SK-N-SH (cell line): ENCODE data around the gene ZCCHC3. TPM values are rescaled to one million over a fixed set of nuclear protein-coding genes. Genes with fewer than 3 reads are reported as not detected.

Experiments used
- CTCF ChIA-PET: fragments of 300-600, 350-600 bp; formaldehyde crosslinking; extraction: SDS; loops from one replicate; lab custom pipeline; 2021; lab: Yijun Ruan, JAX
- POLR2A ChIA-PET: fragments of 350-600 bp; sonication (Branson Sonifier 250); formaldehyde crosslinking; extraction: SDS; loops from one replicate; lab custom pipeline; 2020; ENCODE audit warnings: antibody characterized with exemption, inconsistent platforms; lab: Yijun Ruan, JAX
- DNase-seq: peaks from one replicate; pipeline ENCODE4 v3.0.0; 2012
- H2AFZ ChIP-seq: fragments of 200-600 bp; sonication (generic); 2 replicates; pipeline ENCODE4 v1.8.1; 2016; ENCODE audit warnings: antibody characterized with exemption, mild to moderate bottlenecking, low read depth
- H3F3A ChIP-seq: fragments of 200-600 bp; sonication (generic); replicated peaks from 2 replicates; pipeline ENCODE3; 2016; ENCODE audit warnings: antibody characterized with exemption, mild to moderate bottlenecking; ENCODE audit not compliant: insufficient read depth
- H3K27ac ChIP-seq, 2 experiments: fragments of 200-500 bp in 1 of 2; fragments of 200-600 bp in 1 of 2; sonication (Bioruptor generic) in 1 of 2; sonication (generic), shearing (Covaris generic) in 1 of 2; 2 replicates each; pipeline versions ENCODE4 v1.5.1 to v1.6.1; 2014 to 2016; ENCODE audit warnings: low read depth in 2 of 2, inconsistent platforms in 1 of 2, low read length in 1 of 2, mild to moderate bottlenecking in 1 of 2, mixed read lengths in 1 of 2
- H3K27me3 ChIP-seq: fragments of 200-600 bp; sonication (generic), shearing (Covaris generic); 2 replicates; pipeline ENCODE4 v1.6.1; 2016; ENCODE audit warnings: mixed run types; ENCODE audit not compliant: insufficient read depth
- H3K36me3 ChIP-seq, 2 experiments: fragments of 200-500 bp in 1 of 2; fragments of 200-600 bp in 1 of 2; sonication (Bioruptor generic) in 1 of 2; sonication (generic) in 1 of 2; replicated peaks in 1 of 2; 2 replicates each; pipeline versions ENCODE3 to v1.5.1; 2014 to 2016; ENCODE audit warnings: low read length in 1 of 2, mild to moderate bottlenecking in 1 of 2; ENCODE audit not compliant: insufficient read depth in 2 of 2, control insufficient read depth in 1 of 2
- H3K4me1 ChIP-seq, 2 experiments: fragments of 200-500 bp in 1 of 2; fragments of 200-600 bp in 1 of 2; sonication (Bioruptor generic) in 1 of 2; sonication (generic), shearing (Covaris generic) in 1 of 2; 2 replicates each; pipeline versions ENCODE4 v1.5.1 to v1.6.1; 2014 to 2016; ENCODE audit warnings: low read depth in 1 of 2, low read length in 1 of 2, mixed run types in 1 of 2; ENCODE audit not compliant: insufficient read depth in 2 of 2, control insufficient read depth in 1 of 2
- H3K4me2 ChIP-seq: fragments of 200-600 bp; sonication (generic), shearing (Covaris generic); 2 replicates; pipeline ENCODE4 v1.6.1; 2017; ENCODE audit warnings: mixed run types
- H3K4me3 ChIP-seq, 2 experiments: fragments of 200-500 bp in 1 of 2; fragments of 200-600 bp in 1 of 2; sonication (Bioruptor generic) in 1 of 2; sonication (generic), shearing (Covaris generic) in 1 of 2; 2 replicates each; pipeline versions ENCODE4 v1.5.1 to v1.8.1; 2014 to 2016; ENCODE audit warnings: low read depth in 2 of 2, inconsistent platforms in 1 of 2, low read length in 1 of 2, mild to moderate bottlenecking in 1 of 2, mixed read lengths in 1 of 2, moderate library complexity in 1 of 2
- H3K79me2 ChIP-seq: fragments of 200-600 bp; sonication (generic); 2 replicates; pipeline ENCODE4 v1.8.1; 2017; ENCODE audit warnings: mild to moderate bottlenecking; ENCODE audit not compliant: insufficient read depth
- H3K9ac ChIP-seq: fragments of 200-600 bp; sonication (generic); 2 replicates; pipeline ENCODE4 v1.6.1; 2017; ENCODE audit warnings: mixed run types
- H3K9me2 ChIP-seq: fragments of 200-600 bp; sonication (generic); 2 replicates; pipeline ENCODE4 v1.6.1; 2017; ENCODE audit warnings: mixed run types
- H3K9me3 ChIP-seq: fragments of 200-600 bp; sonication (generic); 2 replicates; pipeline ENCODE4 v1.6.1; 2017; ENCODE audit warnings: mixed run types, mild to moderate bottlenecking, moderate library complexity
- H4K20me1 ChIP-seq: fragments of 200-600 bp; sonication (generic); 2 replicates; pipeline ENCODE4 v1.6.1; 2017; ENCODE audit warnings: mild to moderate bottlenecking, mixed run types; ENCODE audit not compliant: insufficient read depth
- ELF1 ChIP-seq: IDR thresholded peaks from 2 replicates; pipeline ENCODE4 v1.4.0; 2012
- EZH2phosphoT487 ChIP-seq: fragments of 200-600 bp; sonication (generic); IDR thresholded peaks from 2 replicates; pipeline ENCODE4 v1.6.1; 2017; ENCODE audit warnings: low read depth, mixed run types, mild to moderate bottlenecking, antibody characterized with exemption, moderate library complexity, borderline replicate concordance
- FOSL2 ChIP-seq: IDR thresholded peaks from 2 replicates; pipeline ENCODE4 v1.4.0; 2012; ENCODE audit warnings: low read depth, mild to moderate bottlenecking, moderate library complexity, borderline replicate concordance
- FOXJ3 ChIP-seq: sonication (generic); formaldehyde crosslinking; IDR thresholded peaks from 2 replicates; pipeline ENCODE4 v1.5.1; 2020; ENCODE audit warnings: mild to moderate bottlenecking, missing genetic modification reagents
- FOXM1 ChIP-seq: IDR thresholded peaks from 2 replicates; pipeline ENCODE4 v1.4.0; 2012; ENCODE audit warnings: low read depth, mild to moderate bottlenecking
- GABPA ChIP-seq: IDR thresholded peaks from 2 replicates; pipeline ENCODE4 v1.4.0; 2012; ENCODE audit warnings: low read depth, mild to moderate bottlenecking
- GATA2 ChIP-seq: sonication (generic); formaldehyde crosslinking; IDR thresholded peaks from 2 replicates; pipeline ENCODE4 v1.5.0; 2020; ENCODE audit warnings: mild to moderate bottlenecking, missing genetic modification reagents
- IRF3 ChIP-seq: fragments of 150-350 bp; IDR thresholded peaks from 2 replicates; pipeline ENCODE4 v1.6.1; 2016; ENCODE audit warnings: mild to moderate bottlenecking, low read depth, low read length
- JUND ChIP-seq: IDR thresholded peaks from 2 replicates; pipeline ENCODE4 v1.4.0; 2012
- MEF2A ChIP-seq: IDR thresholded peaks from 2 replicates; pipeline ENCODE4 v1.4.0; 2012; ENCODE audit warnings: low read depth, borderline replicate concordance
- MXI1 ChIP-seq: IDR thresholded peaks from 2 replicates; pipeline ENCODE4 v1.6.1; 2012; ENCODE audit warnings: mild to moderate bottlenecking, low read depth, low read length, improper control_type of control experiment
- NFIC ChIP-seq: IDR thresholded peaks from 2 replicates; pipeline ENCODE4 v1.4.0; 2012; ENCODE audit warnings: borderline replicate concordance
- NRF1 ChIP-seq: IDR thresholded peaks from 2 replicates; pipeline ENCODE4 v1.6.1; 2012; ENCODE audit warnings: low read depth, mild to moderate bottlenecking, low read length
- RAD21 ChIP-seq: IDR thresholded peaks from 2 replicates; pipeline ENCODE4 v1.6.1; 2012; ENCODE audit warnings: mild to moderate bottlenecking, low read length
- RCOR1 ChIP-seq: fragments of 150-350 bp; IDR thresholded peaks from 2 replicates; pipeline ENCODE4 v1.6.1; 2017; ENCODE audit warnings: antibody characterized with exemption, low read length
- RFX5 ChIP-seq: IDR thresholded peaks from 2 replicates; pipeline ENCODE4 v1.6.1; 2012; ENCODE audit warnings: mild to moderate bottlenecking, improper control_type of control experiment, low read length
- TAF1 ChIP-seq: IDR thresholded peaks from 2 replicates; pipeline ENCODE4 v1.6.1; 2012; ENCODE audit warnings: low read depth, mild to moderate bottlenecking, low read length, moderate library complexity, borderline replicate concordance
- TCF12 ChIP-seq: IDR thresholded peaks from 2 replicates; pipeline ENCODE4 v1.4.0; 2012
- TEAD4 ChIP-seq: IDR thresholded peaks from 2 replicates; pipeline ENCODE4 v1.4.0; 2012; ENCODE audit warnings: mild to moderate bottlenecking, borderline replicate concordance; ENCODE audit not compliant: insufficient read depth
- USF1 ChIP-seq: IDR thresholded peaks from 2 replicates; pipeline ENCODE4 v1.4.0; 2012; ENCODE audit warnings: low read depth, borderline replicate concordance
- YY1 ChIP-seq: IDR thresholded peaks from 2 replicates; pipeline ENCODE4 v1.4.0; 2012; ENCODE audit warnings: low read depth, mild to moderate bottlenecking
- WGBS: methylation state at CpG from one replicate; pipeline ENCODE4 v1.1.6; 2017; ENCODE audit warnings: low lambda C conversion rate; 5-methylcytosine and 5-hydroxymethylcytosine counted together
- polyA plus RNA-seq, 3 experiments: library from polyadenylated mRNA; depleted of rRNA; stranded (reverse); fragments of >200 nt; gene quantifications; 2 replicates each; pipeline ENCODE4 v1.2.3, GENCODE V29; 2012
- TF ChIP-seq, protein P1 (sequence below): IDR thresholded peaks from 2 replicates; pipeline ENCODE4 v1.4.0; 2012; ENCODE audit warnings: low read depth

ZCCHC3 gene
- polyA plus RNA-seq, 1 of the 3 experiments (the other 2 are of a cell fraction): 9.5 TPM

DNA sequence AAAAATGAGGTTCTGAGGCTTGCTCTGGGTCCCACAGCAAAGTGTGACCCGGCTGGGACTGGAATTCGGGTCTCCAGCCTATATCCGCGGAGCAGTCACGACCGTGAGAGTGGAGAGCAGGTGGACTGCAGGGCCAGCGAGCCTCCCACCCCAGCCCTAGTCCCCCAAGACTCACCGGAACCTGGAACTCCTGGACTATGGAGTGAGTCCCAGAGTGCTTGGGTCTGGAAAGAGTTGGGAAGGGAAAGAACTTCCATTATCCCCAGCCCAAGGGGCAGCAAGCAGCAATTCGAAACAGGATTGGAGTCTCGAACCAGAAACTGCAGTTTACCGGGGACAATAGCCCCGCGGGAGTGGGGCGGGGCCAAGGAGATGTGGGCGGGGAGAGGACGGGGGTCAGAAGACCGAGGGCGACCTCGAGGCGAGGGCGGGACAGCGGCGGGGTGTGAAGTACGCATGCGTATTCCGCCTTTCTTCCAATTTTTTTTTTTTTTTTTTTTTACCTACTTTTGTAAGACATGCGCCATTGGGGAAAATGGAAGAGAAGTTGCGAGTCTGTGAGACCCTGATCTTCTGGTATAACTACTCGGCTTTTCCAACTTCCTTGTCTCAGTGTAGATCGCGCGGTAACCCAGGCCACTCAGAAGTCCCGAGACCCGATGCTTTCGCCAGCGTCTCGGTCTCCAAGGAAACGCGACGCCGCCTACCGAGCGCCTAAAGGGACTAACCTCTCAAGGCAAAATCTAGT lies 7.1 kb upstream of the ZCCHC3 start, which contains the start of gene C20orf96 (continued):
- TF ChIP-seq RCOR1: no peak
- TF ChIP-seq RAD21: 0 out of 2 replicates have a peak, but pooled peaks have one; percentile 3
- TF ChIP-seq TAF1: peak; percentile 34; the same call in 1 of the 2 replicates
- no peak for TF ChIP-seq GATA2 (CRISPR knock-in tag)
- TF ChIP-seq JUND: no peak
- TF ChIP-seq USF1: no peak
- no peak for TF ChIP-seq FOSL2
- no peak for TF ChIP-seq GABPA
- TF ChIP-seq, protein P1, sequence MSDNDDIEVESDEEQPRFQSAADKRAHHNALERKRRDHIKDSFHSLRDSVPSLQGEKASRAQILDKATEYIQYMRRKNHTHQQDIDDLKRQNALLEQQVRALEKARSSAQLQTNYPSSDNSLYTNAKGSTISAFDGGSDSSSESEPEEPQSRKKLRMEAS: peak; percentile 50; the same call in 1 of the 2 replicates
- no peak for TF ChIP-seq FOXJ3 (CRISPR knock-in tag)
- peak; percentile 85 for TF ChIP-seq MXI1
- no peak for TF ChIP-seq RFX5
- TF ChIP-seq, all 33 proteins: peak for 10

DNA sequence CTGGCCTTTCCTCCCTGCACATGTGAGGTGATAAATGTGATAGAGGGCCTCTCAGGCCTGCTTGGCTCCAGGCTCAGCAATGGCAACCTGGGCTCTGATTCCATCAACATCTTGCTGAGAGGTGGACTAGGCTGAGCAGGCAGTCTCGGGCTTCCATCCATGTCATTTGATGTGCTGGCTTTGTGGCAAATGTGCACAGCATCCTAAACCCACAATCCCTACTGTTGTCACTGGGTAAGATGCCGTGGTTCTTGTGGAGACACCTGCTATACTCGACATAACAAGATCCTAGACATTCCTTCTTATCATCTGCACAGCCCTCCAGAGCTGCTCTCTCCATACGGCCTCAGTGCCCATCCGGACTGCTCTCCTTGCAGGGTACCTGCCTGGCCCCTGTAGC lies 2.8 kb upstream of the ZCCHC3 start:
- CTCF ChIA-PET: interaction anchor here (0.6 to 1.1 kb wide), 2 partner anchors 26 to 29 kb away, joined by 3 read pairs; no protein-coding TSS in a partner anchor
- no peak for TF ChIP-seq RCOR1
- no peak for TF ChIP-seq GABPA

DNA sequence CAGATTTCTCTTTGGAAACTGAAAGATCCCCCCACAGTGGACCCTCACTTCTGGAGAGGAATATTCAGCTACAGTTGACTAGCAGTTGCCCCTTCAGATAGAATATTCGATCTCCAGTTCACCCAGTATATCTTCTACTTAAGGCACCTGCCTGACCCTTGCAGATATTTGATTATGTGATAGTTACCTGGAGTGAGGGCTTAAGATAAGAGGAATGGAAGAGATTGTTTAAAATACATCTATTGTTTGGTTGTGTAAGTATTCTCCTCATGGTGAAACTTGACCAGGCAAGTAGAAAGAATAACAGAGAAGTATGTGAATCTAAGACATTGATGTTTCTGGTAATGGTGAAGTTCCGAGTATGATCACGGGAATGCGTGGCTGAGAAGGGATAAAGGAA lies 1.6 kb upstream of the ZCCHC3 start:
- H3K4me1 ChIP-seq: peaks cover 19 to 29% of the 10 kb centered on the region in 2 experiments
- peaks cover 16% of the 10 kb centered on the region for H4K20me1 ChIP-seq
- no peaks in the 10 kb centered on the region for H3K9me3 ChIP-seq
- TF ChIP-seq TEAD4 (no peak), ELF1 (no peak), RCOR1 (no peak), YY1 (no peak), IRF3 (no peak), EZH2phosphoT487 (no peak), FOXM1 (no peak), NRF1 (no peak), GATA2 (CRISPR knock-in tag) (no peak), MEF2A (no peak), TCF12 (no peak), NFIC (no peak), TAF1 (no peak)
- H3K4me3 ChIP-seq: no peak overlapping the region
- no peaks in the 10 kb centered on the region for H3K27me3 ChIP-seq
- no peak overlapping the region for H3K4me2 ChIP-seq
- ChIA-PET POLR2A (interaction anchor here (4.8 kb wide), 1 partner anchor 29 kb away, joined by 29 read pairs; the partner anchor contains the start of gene SOX12), CTCF (interaction anchor here (1.5 kb wide), 1 partner anchor 28 kb away, joined by 5 read pairs; no protein-coding TSS in a partner anchor)
- H3K9me2 ChIP-seq: no peaks in the 10 kb centered on the region
- H3K36me3 ChIP-seq: peaks cover 11 to 16% of the 10 kb centered on the region in 2 experiments
- no peak overlapping the region for H3K9ac ChIP-seq
- peaks cover 34% of the 10 kb centered on the region for H3K79me2 ChIP-seq
- 93% methylated on average over 4 of the region's 4 CpGs for WGBS
- peaks cover 13% of the 10 kb centered on the region for H3F3A ChIP-seq
- H3K27ac ChIP-seq: no peak overlapping the region
- DNase-seq: no peak
- no peak overlapping the region for H2AFZ ChIP-seq

More for the DNA sequence above, 2.8 kb upstream of the ZCCHC3 start:
- H3K9me2 ChIP-seq: no peaks in the 10 kb centered on the region
- H3F3A ChIP-seq: peaks cover 10% of the 10 kb centered on the region
- peaks cover 5 to 6% of the 10 kb centered on the region in 2 experiments for H3K36me3 ChIP-seq
- no peak for DNase-seq
- H3K9me3 ChIP-seq: no peaks in the 10 kb centered on the region
- no peak overlapping the region for H3K4me2 ChIP-seq
- no peaks in the 10 kb centered on the region for H3K27me3 ChIP-seq
- 87% methylated on average over 4 of the region's 5 CpGs for WGBS
- no peak overlapping the region for H3K9ac ChIP-seq
- no peak overlapping the region for H3K27ac ChIP-seq
- H4K20me1 ChIP-seq: peaks cover 6% of the 10 kb centered on the region
- peaks cover 24% of the 10 kb centered on the region for H3K79me2 ChIP-seq
- no peak overlapping the region for H3K4me3 ChIP-seq
- H2AFZ ChIP-seq: no peak overlapping the region
- peaks cover 9 to 20% of the 10 kb centered on the region in 2 experiments for H3K4me1 ChIP-seq
- POLR2A ChIA-PET: no interaction called here
